Retina (tissue), 1 donor: ENCODE data around the gene BBS1.

Experiments used
- DNase-seq: peaks from one replicate; pipeline ENCODE4 v3.0.0-alpha.2; 2016

The BBS1 gene

GRCh38 chr11:66555416-66555815 lies 45.0 kb downstream of the BBS1 start:
- no peak for DNase-seq

GRCh38 chr11:66556086-66556485 lies 45.7 kb downstream of the BBS1 start:
- no peak for DNase-seq

- no peak for DNase-seq
These were observed 47.4 kb downstream of the BBS1 start for GRCh38 chr11:66557733-66558326.

- DNase-seq, result peak; percentile 42
These were observed 48.9 kb downstream of the BBS1 start for GRCh38 chr11:66559142-66559865.

- DNase-seq, result no peak
These were observed 49.6 kb downstream of the BBS1 start for GRCh38 chr11:66559866-66560676.

- DNase-seq, result no peak
These were observed 50.9 kb downstream of the BBS1 start for GRCh38 chr11:66561178-66561974.

- no peak for DNase-seq
These were observed 51.5 kb downstream of the BBS1 start for GRCh38 chr11:66561975-66562248.

- no peak for DNase-seq
These were observed 51.8 kb downstream of the BBS1 start for GRCh38 chr11:66562275-66562674.

- no peak for DNase-seq
These were observed 52.6 kb downstream of the BBS1 start for GRCh38 chr11:66562907-66563583.

- no peak for DNase-seq
These were observed 53.4 kb downstream of the BBS1 start for GRCh38 chr11:66563832-66564231.

GRCh38 chr11:66564538-66564937 lies 54.1 kb downstream of the BBS1 start:
- no peak for DNase-seq

- DNase-seq, result no peak
These were observed 54.5 kb downstream of the BBS1 start for GRCh38 chr11:66564984-66565383.

- DNase-seq, result no peak
These were observed 55.8 kb downstream of the BBS1 start for GRCh38 chr11:66566221-66566620.

GRCh38 chr11:66567787-66568123 lies 57.3 kb downstream of the BBS1 start:
- DNase-seq, result no peak

- peak; percentile 91 for DNase-seq
These were observed 57.9 kb downstream of the BBS1 start, which contains the start of gene CTSF for GRCh38 chr11:66568124-66568916. Gene CTSF, minus strand, starts transcription at chr11:66568606. Its CDS starts 120 bp downstream, at chr11:66568486.

GRCh38 chr11:66569076-66569475 lies 58.6 kb downstream of the BBS1 start:
- DNase-seq, result no peak

- no peak for DNase-seq
These were observed 59.8 kb downstream of the BBS1 start for GRCh38 chr11:66570079-66570849.

- DNase-seq, result no peak
These were observed 60.4 kb downstream of the BBS1 start for GRCh38 chr11:66570850-66571180.

GRCh38 chr11:66579017-66579606 lies 68.7 kb downstream of the BBS1 start:
- peak; percentile 89 for DNase-seq

- no peak for DNase-seq
These were observed 70.4 kb downstream of the BBS1 start for GRCh38 chr11:66580803-66581202.

GRCh38 chr11:66581261-66581660 lies 70.8 kb downstream of the BBS1 start:
- DNase-seq, result no peak
